IMR-90 (cell line): Measurements from ENCODE around the gene ANTXR1. TPM values are rescaled to one million over a fixed set of nuclear protein-coding genes. Genes with fewer than 3 reads are reported as not detected.

Experiments used
- ATAC-seq: fragments of 200-7000 bp; cut with Tn5 transposase; 2 replicates; pipeline ENCODE4 v1.9.1; 2020; ENCODE audit warnings: low read depth, mild to moderate bottlenecking, moderate library complexity
- BruUV-seq: library from RNA; stranded (reverse); fragments of 400-500 nt; replicated peaks from 2 replicates; lab custom pipeline; 2021; lab: Mats Ljungman, UMichigan
- CTCF ChIA-PET: fragments of 300-600 bp; formaldehyde crosslinking; extraction: SDS; loops from one replicate; lab custom pipeline; 2021; ENCODE audit warnings: antibody characterized with exemption; lab: Yijun Ruan, JAX
- POLR2A ChIA-PET: fragments of 300-600 bp; sonication (Branson Sonifier 250); formaldehyde crosslinking; loops from one replicate; lab custom pipeline; 2022; ENCODE audit warnings: antibody characterized with exemption; ENCODE audit not compliant: unreplicated experiment; lab: Charles Lee
- DNase-seq: peaks from one replicate; pipeline ENCODE4 v3.0.0; 2013
- H2AFZ ChIP-seq: replicated peaks from 2 replicates; pipeline ENCODE3; 2013; ENCODE audit warnings: low read length, mild to moderate bottlenecking; ENCODE audit not compliant: poor library complexity
- H2AK5ac ChIP-seq: 2 replicates; pipeline ENCODE4 v1.6.1; 2013; ENCODE audit warnings: low read depth, low read length, inconsistent platforms
- H2AK9ac ChIP-seq: replicated peaks from 2 replicates; pipeline ENCODE3; 2013; ENCODE audit warnings: mild to moderate bottlenecking, low read depth, low read length, moderate library complexity; ENCODE audit not compliant: poor library complexity
- H2BK120ac ChIP-seq: 2 replicates; pipeline ENCODE4 v1.6.1; 2013; ENCODE audit warnings: low read depth, low read length, inconsistent platforms
- H2BK15ac ChIP-seq: 3 replicates; pipeline ENCODE4 v1.6.1; 2013; ENCODE audit warnings: low read depth, low read length, inconsistent platforms
- H2BK20ac ChIP-seq: 2 replicates; pipeline ENCODE4 v1.6.1; 2013; ENCODE audit warnings: low read depth, mild to moderate bottlenecking, inconsistent platforms, low read length, moderate library complexity
- H2BK5ac ChIP-seq: 2 replicates; pipeline ENCODE4 v1.6.1; 2013; ENCODE audit warnings: mild to moderate bottlenecking, low read depth, low read length, inconsistent platforms; ENCODE audit not compliant: poor library complexity, severe bottlenecking
- H3K14ac ChIP-seq: replicated peaks from 2 replicates; pipeline ENCODE4 v1.6.1; 2013; ENCODE audit warnings: low read depth, low read length, inconsistent platforms
- H3K18ac ChIP-seq: 2 replicates; pipeline ENCODE4 v1.6.1; 2013; ENCODE audit warnings: low read depth, low read length, control low read depth
- H3K23ac ChIP-seq: 2 replicates; pipeline ENCODE4 v1.6.1; 2013; ENCODE audit warnings: low read depth, low read length, inconsistent platforms
- H3K27ac ChIP-seq: 2 replicates; pipeline ENCODE4 v1.5.1; 2013; ENCODE audit warnings: mild to moderate bottlenecking, control low read depth, low read length; ENCODE audit not compliant: insufficient read depth
- H3K27me3 ChIP-seq: 2 replicates; pipeline ENCODE4 v1.6.1; 2013; ENCODE audit warnings: low read length; ENCODE audit not compliant: control insufficient read depth, insufficient read depth
- H3K36me3 ChIP-seq: 2 replicates; pipeline ENCODE4 v1.6.1; 2013; ENCODE audit warnings: low read length, mixed read lengths; ENCODE audit not compliant: control insufficient read depth, insufficient read depth
- H3K4ac ChIP-seq: 2 replicates; pipeline ENCODE4 v1.6.1; 2013; ENCODE audit warnings: low read depth, low read length, inconsistent platforms
- H3K4me1 ChIP-seq: 2 replicates; pipeline ENCODE4 v1.6.1; 2013; ENCODE audit warnings: low read length, mixed read lengths; ENCODE audit not compliant: control insufficient read depth, insufficient read depth
- H3K4me2 ChIP-seq: 2 replicates; pipeline ENCODE4 v1.6.1; 2013; ENCODE audit warnings: low read depth, mild to moderate bottlenecking, control low read depth, low read length, moderate library complexity
- H3K4me3 ChIP-seq: 2 replicates; pipeline ENCODE4 v1.5.1; 2013; ENCODE audit warnings: low read depth, mild to moderate bottlenecking, control low read depth, low read length, moderate library complexity; ENCODE audit not compliant: insufficient read depth
- H3K56ac ChIP-seq: 2 replicates; pipeline ENCODE4 v1.6.1; 2013; ENCODE audit warnings: low read length, inconsistent platforms; ENCODE audit not compliant: insufficient read depth; ENCODE audit errors: extremely low read depth
- H3K79me1 ChIP-seq, 2 experiments: 2 replicates each; pipeline ENCODE4 v1.6.1; 2013; ENCODE audit warnings: low read length in 2 of 2, inconsistent platforms in 1 of 2, low read depth in 1 of 2
- H3K9ac ChIP-seq: 2 replicates; pipeline ENCODE4 v1.6.1; 2013; ENCODE audit warnings: low read depth, low read length, control low read depth
- H3K9me1 ChIP-seq: 2 replicates; pipeline ENCODE4 v1.6.1; 2013; ENCODE audit warnings: low read length, inconsistent platforms; ENCODE audit not compliant: insufficient read depth
- H3K9me3 ChIP-seq: 2 replicates; pipeline ENCODE4 v1.6.1; 2013; ENCODE audit warnings: low read length; ENCODE audit not compliant: control insufficient read depth, insufficient read depth
- H4K20me1 ChIP-seq: 2 replicates; pipeline ENCODE4 v1.6.1; 2013; ENCODE audit warnings: low read length, inconsistent platforms; ENCODE audit not compliant: insufficient read depth
- H4K5ac ChIP-seq: 2 replicates; pipeline ENCODE4 v1.6.1; 2013; ENCODE audit warnings: mild to moderate bottlenecking, low read depth, low read length, control low read depth
- H4K8ac ChIP-seq, 2 experiments: 2 replicates each; pipeline ENCODE4 v1.6.1; 2013; ENCODE audit warnings: low read depth in 2 of 2, low read length in 2 of 2, control low read depth in 1 of 2, inconsistent platforms in 1 of 2
- H4K91ac ChIP-seq: 2 replicates; pipeline ENCODE4 v1.6.1; 2013; ENCODE audit warnings: low read depth, low read length, inconsistent platforms; ENCODE audit not compliant: insufficient read depth
- BHLHE40 ChIP-seq: fragments of 150-350 bp; IDR thresholded peaks from 2 replicates; pipeline ENCODE4 v1.6.1; 2016; ENCODE audit warnings: mild to moderate bottlenecking, low read depth, low read length
- CEBPB ChIP-seq: IDR thresholded peaks from 2 replicates; pipeline ENCODE4 v1.6.1; 2012; ENCODE audit warnings: low read depth, low read length, improper control_type of control experiment
- CHD1 ChIP-seq: IDR thresholded peaks from 2 replicates; pipeline ENCODE4 v1.6.1; 2012; ENCODE audit warnings: low read depth, low read length, improper control_type of control experiment
- CTCF ChIP-seq: conservative IDR thresholded peaks from 2 replicates; pipeline ENCODE4 v1.5.1; 2012; ENCODE audit warnings: mild to moderate bottlenecking, low read depth, low read length, improper control_type of control experiment
- ELK1 ChIP-seq: fragments of 150-350 bp; IDR thresholded peaks from 2 replicates; pipeline ENCODE4 v1.6.1; 2016; ENCODE audit warnings: low read depth, mild to moderate bottlenecking, low read length, moderate library complexity, borderline replicate concordance
- FOS ChIP-seq: fragments of 150-350 bp; IDR thresholded peaks from 2 replicates; pipeline ENCODE4 v1.6.1; 2016; ENCODE audit warnings: low read depth, low read length
- MAFK ChIP-seq: IDR thresholded peaks from 2 replicates; pipeline ENCODE4 v1.6.1; 2012; ENCODE audit warnings: low read depth, low read length, improper control_type of control experiment
- MAZ ChIP-seq: IDR thresholded peaks from 2 replicates; pipeline ENCODE4 v1.6.1; 2012; ENCODE audit warnings: low read depth, mild to moderate bottlenecking, low read length, improper control_type of control experiment, moderate library complexity, borderline replicate concordance
- MXI1 ChIP-seq: IDR thresholded peaks from 2 replicates; pipeline ENCODE4 v1.6.1; 2012; ENCODE audit warnings: low read depth, mild to moderate bottlenecking, low read length, moderate library complexity, borderline replicate concordance
- NFE2L2 ChIP-seq: fragments of 150-350 bp; IDR thresholded peaks from 2 replicates; pipeline ENCODE4 v1.6.1; 2016; ENCODE audit warnings: low read depth, mild to moderate bottlenecking, low read length
- POLR2A ChIP-seq: IDR thresholded peaks from 2 replicates; pipeline ENCODE4 v1.6.1; 2012; ENCODE audit warnings: mild to moderate bottlenecking, low read depth, low read length
- RAD21 ChIP-seq: IDR thresholded peaks from 2 replicates; pipeline ENCODE4 v1.6.1; 2012; ENCODE audit warnings: low read length, improper control_type of control experiment
- RCOR1 ChIP-seq: IDR thresholded peaks from 2 replicates; pipeline ENCODE4 v1.6.1; 2012; ENCODE audit warnings: mild to moderate bottlenecking, low read length, improper control_type of control experiment; ENCODE audit not compliant: insufficient replicate concordance
- RFX5 ChIP-seq: IDR thresholded peaks from 2 replicates; pipeline ENCODE4 v1.8.0; 2012; ENCODE audit warnings: low read depth, mild to moderate bottlenecking, low read length, moderate library complexity
- SMC3 ChIP-seq: fragments of 150-350 bp; IDR thresholded peaks from 2 replicates; pipeline ENCODE4 v1.6.1; 2016; ENCODE audit warnings: low read depth, mild to moderate bottlenecking, antibody characterized with exemption, low read length, moderate library complexity
- USF2 ChIP-seq: fragments of 150-350 bp; IDR thresholded peaks from 2 replicates; pipeline ENCODE4 v1.6.1; 2017; ENCODE audit warnings: mild to moderate bottlenecking, antibody characterized with exemption, low read length, low read depth
- WGBS, 2 experiments: methylation state at CpG; one replicate each; pipeline versions ENCODE4 v1.1.5 to v1.1.7; 2013; ENCODE audit warnings: missing lambda C conversion rate in 2 of 2; ENCODE audit not compliant: insufficient read length in 1 of 2; ENCODE audit errors: extremely low coverage in 2 of 2; 5-methylcytosine and 5-hydroxymethylcytosine counted together
- dilution Hi-C: fragments of 300-500 bp; cut with HindIII; formaldehyde crosslinking; loops from one replicate; pipeline ENCODE4 v1.14.3; 2018; ENCODE audit warnings: low sequenced_read_pairs; ENCODE audit not compliant: unreplicated experiment
- in situ Hi-C: fragments of 300-500 bp; cut with MboI; formaldehyde crosslinking; loops from 3 replicates; pipeline ENCODE4 v1.14.3; 2019; ENCODE audit warnings: low sequenced_read_pairs, inconsistent platforms, mixed read lengths
- intact Hi-C: fragments of 100-400 bp; cut with micrococcal nuclease; formaldehyde crosslinking; loops from 2 replicates; pipeline ENCODE4 v1.10.0; 2022
- polyA plus RNA-seq, 3 experiments: library from polyadenylated mRNA; depleted of rRNA; stranded (reverse); fragments of >200 nt; gene quantifications; 2 replicates each; pipeline ENCODE4 v1.2.3, GENCODE V29; 2012; ENCODE audit warnings: low replicate concordance in 1 of 3
- total RNA-seq: library from RNA; depleted of rRNA; stranded (reverse); fragments of >200 nt; gene quantifications from 2 replicates; pipeline ENCODE4 v1.2.3, GENCODE V29; 2012

ANTXR1 gene
- total and polyA plus RNA-seq, 2 of the 4 experiments (the other 2 are of a cell fraction) = 27.2 to 36.9 TPM

- no peaks in the 10 kb centered on the region for H4K20me1 ChIP-seq
- H3K9ac ChIP-seq = no peak overlapping the region
- H3K4ac ChIP-seq = peak overlapping the region; percentile 85
- H4K5ac ChIP-seq = peak overlapping the region; percentile 85
- peaks cover 0 to 10% of the 10 kb centered on the region in 2 experiments; a peak in 2 of 4 replicates for H3K79me1 ChIP-seq
- peak overlapping the region; percentile 76 for H2BK20ac ChIP-seq
- no peak overlapping the region for H3K4me2 ChIP-seq
- in situ Hi-C loops (no loop called here), intact Hi-C loops (no loop called here), dilution Hi-C loops (no loop called here)
- no peak overlapping the region for H2AFZ ChIP-seq
- ChIA-PET POLR2A (interaction anchor here (0.6 kb wide), 1 partner anchor 53 kb away, joined by 3 read pairs; no protein-coding TSS in a partner anchor), CTCF (no interaction called here)
- H3K9me3 ChIP-seq = peaks cover 5% of the 10 kb centered on the region
- H3K23ac ChIP-seq = no peak overlapping the region
- H3K27ac ChIP-seq = peak overlapping the region; percentile 55
- H3K27me3 ChIP-seq = no peaks in the 10 kb centered on the region
- H3K18ac ChIP-seq = peak overlapping the region; percentile 79
- peak overlapping the region; percentile 61; the same call in 1 of the 2 replicates for H3K14ac ChIP-seq
- no peak overlapping the region for H3K56ac ChIP-seq
- H2BK120ac ChIP-seq = peak overlapping the region; percentile 62
- peak overlapping the region; percentile 57 to 89; a peak in 3 of 4 replicates for H4K8ac ChIP-seq
- H3K4me1 ChIP-seq = peaks cover 11% of the 10 kb centered on the region
- DNase-seq = no peak
- H3K36me3 ChIP-seq = no peaks in the 10 kb centered on the region
- WGBS, 2 experiments = 100% methylated on average over 1 of the region's 3 CpGs; no CpG with 5 or more reads in 1 of the 2 experiments
- H2BK15ac ChIP-seq = peak overlapping the region; percentile 78; the same call in 2 of the 3 replicates
- H2AK5ac ChIP-seq = peak overlapping the region; percentile 75
- H2AK9ac ChIP-seq = peak overlapping the region; percentile 20
- peak overlapping the region; percentile 82 for H4K91ac ChIP-seq
- H3K4me3 ChIP-seq = no peak overlapping the region
- peaks cover 5% of the 10 kb centered on the region; the same call in 1 of the 2 replicates for H3K9me1 ChIP-seq
- ATAC-seq = no peak
- TF ChIP-seq CHD1 (no peak), BHLHE40 (no peak), CEBPB (no peak), POLR2A (no peak), USF2 (no peak), RAD21 (no peak), MAZ (no peak), MAFK (no peak), RCOR1 (no peak), RFX5 (no peak), SMC3 (no peak), FOS (no peak), MXI1 (no peak), CTCF (no peak), NFE2L2 (no peak), ELK1 (no peak)
- H2BK5ac ChIP-seq = peak overlapping the region; percentile 51
- BruUV-seq = no TSS peak
Measured at GRCh38 chr2:69255760-69256159, 242.8 kb downstream of the ANTXR1 start.
